Fibroblast of the aortic adventitia (primary cell): Measurements from ENCODE around the gene C2CD4C. TPM values are rescaled to one million over a fixed set of nuclear protein-coding genes. Genes with fewer than 3 reads are reported as not detected.
"Not testable (repeated sequence)": the region's sequence is repeated elsewhere in the genome, so short reads cannot be mapped to it uniquely, and the experiment has no call there.

Source experiments
- DNase-seq: peaks from one replicate; pipeline ENCODE4 v3.0.0-alpha.2; 2010; ENCODE audit warnings: low read depth
- H3K4me3 ChIP-seq: 2 replicates; pipeline ENCODE4 v1.5.1; 2011; ENCODE audit warnings: low read depth, mild to moderate bottlenecking, control low read depth, low read length, moderate library complexity
- total RNA-seq: library from RNA; depleted of rRNA; stranded (reverse); fragments of >200 nt; gene quantifications from 2 replicates; pipeline ENCODE4 v1.2.3, GENCODE V29; 2012; ENCODE audit warnings: low replicate concordance
- TF ChIP-seq, protein P1 (sequence below): IDR thresholded peaks from 2 replicates; pipeline ENCODE4 v1.5.1; 2011; ENCODE audit warnings: mild to moderate bottlenecking, low read length, control low read depth, inconsistent platforms; ENCODE audit not compliant: insufficient read depth

The C2CD4C gene
- total RNA-seq, 1 donor, result not detected

- H3K4me3 ChIP-seq, result no peak overlapping the region
- TF ChIP-seq, protein P1, sequence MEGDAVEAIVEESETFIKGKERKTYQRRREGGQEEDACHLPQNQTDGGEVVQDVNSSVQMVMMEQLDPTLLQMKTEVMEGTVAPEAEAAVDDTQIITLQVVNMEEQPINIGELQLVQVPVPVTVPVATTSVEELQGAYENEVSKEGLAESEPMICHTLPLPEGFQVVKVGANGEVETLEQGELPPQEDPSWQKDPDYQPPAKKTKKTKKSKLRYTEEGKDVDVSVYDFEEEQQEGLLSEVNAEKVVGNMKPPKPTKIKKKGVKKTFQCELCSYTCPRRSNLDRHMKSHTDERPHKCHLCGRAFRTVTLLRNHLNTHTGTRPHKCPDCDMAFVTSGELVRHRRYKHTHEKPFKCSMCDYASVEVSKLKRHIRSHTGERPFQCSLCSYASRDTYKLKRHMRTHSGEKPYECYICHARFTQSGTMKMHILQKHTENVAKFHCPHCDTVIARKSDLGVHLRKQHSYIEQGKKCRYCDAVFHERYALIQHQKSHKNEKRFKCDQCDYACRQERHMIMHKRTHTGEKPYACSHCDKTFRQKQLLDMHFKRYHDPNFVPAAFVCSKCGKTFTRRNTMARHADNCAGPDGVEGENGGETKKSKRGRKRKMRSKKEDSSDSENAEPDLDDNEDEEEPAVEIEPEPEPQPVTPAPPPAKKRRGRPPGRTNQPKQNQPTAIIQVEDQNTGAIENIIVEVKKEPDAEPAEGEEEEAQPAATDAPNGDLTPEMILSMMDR, result no peak
- DNase-seq, result no peak
Observed at GRCh38 chr19:455031-455705, 46.2 kb upstream of the C2CD4C start.

- H3K4me3 ChIP-seq, result no peak overlapping the region
- TF ChIP-seq, protein P1, result no peak
- no peak for DNase-seq
Observed at GRCh38 chr19:453606-454005, 44.7 kb upstream of the C2CD4C start.

- TF ChIP-seq, protein P1, result no peak
- no peak for DNase-seq
- no peak overlapping the region for H3K4me3 ChIP-seq
Observed at GRCh38 chr19:452829-453228, 43.9 kb upstream of the C2CD4C start.

GRCh38 chr19:450912-451481 is 42.0 kb upstream of the C2CD4C start:
- H3K4me3 ChIP-seq, DNase-seq: not testable (repeated sequence)

GRCh38 chr19:449916-450315 is 41.0 kb upstream of the C2CD4C start:
- TF ChIP-seq, protein P1, result no peak
- H3K4me3 ChIP-seq, result no peak overlapping the region
- DNase-seq, result no peak

DNA sequence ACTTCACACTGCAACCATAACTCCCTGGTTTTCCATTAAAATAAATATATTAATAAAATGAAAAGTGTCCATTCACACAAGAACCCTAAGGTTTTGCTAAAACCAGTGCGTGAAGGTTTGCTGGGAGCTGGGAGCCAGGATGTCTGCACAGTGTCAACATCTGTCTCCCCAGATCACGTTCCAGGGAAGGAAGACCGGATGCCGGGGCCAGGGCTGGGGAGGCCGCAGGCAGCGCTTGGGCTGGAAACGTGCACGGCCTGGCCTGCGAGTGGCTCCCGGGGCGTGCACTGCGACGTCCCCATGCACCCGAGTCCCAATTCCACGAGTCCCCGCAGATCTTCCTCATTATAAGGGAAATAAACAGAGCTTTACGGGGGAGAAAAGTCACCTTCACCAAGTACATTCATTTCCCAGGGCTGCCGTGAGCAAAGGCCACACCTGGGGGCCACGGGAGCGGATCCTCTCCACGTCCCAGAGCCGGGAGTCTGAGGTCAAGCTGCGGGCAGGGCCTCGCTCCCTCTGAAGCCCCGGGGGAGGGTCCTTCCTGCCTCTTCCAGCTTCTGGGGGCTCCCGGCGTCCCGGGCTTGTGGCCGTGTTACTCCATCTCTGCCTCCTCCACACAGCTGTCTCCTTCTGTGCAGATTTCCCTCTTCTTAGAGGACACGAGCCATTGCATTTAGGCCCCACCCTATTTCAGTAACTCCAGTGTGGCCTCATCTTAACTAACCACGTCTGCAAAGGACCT is 39.0 kb upstream of the C2CD4C start:
- no peak for DNase-seq
- TF ChIP-seq, protein P1, result no peak
- H3K4me3 ChIP-seq, result no peak overlapping the region

DNA sequence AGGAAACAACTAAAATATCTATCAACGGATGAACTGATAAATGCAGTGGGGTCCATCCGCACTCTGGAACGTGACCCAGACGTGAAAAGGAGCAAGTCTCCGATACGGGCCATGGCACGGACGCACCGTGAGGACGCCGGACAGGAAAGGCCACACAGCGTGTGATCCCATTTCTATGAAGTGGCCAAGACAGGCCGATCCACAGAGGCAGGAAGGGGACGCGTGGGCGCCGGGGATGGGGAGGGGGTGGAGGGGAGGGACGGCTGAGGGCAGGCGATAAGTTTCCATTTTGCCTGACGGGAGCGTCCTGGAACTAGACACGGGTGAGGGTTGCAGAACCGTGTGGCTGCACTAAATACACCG is 38.1 kb upstream of the C2CD4C start:
- TF ChIP-seq, protein P1, result no peak
- no peak overlapping the region for H3K4me3 ChIP-seq
- no peak for DNase-seq
